Mesendoderm (in vitro differentiated cells): Measurements from ENCODE around the gene PTPN22.

Experiments
- DNase-seq: peaks from one replicate; pipeline ENCODE4 v3.0.0; 2013
- H2AK5ac ChIP-seq: 2 replicates; pipeline ENCODE4 v1.6.1; 2013; ENCODE audit warnings: low read length, inconsistent platforms
- H2BK120ac ChIP-seq: 2 replicates; pipeline ENCODE4 v1.6.1; 2013; ENCODE audit warnings: low read depth, mild to moderate bottlenecking, low read length, moderate library complexity, mixed read lengths
- H2BK15ac ChIP-seq: replicated peaks from 2 replicates; pipeline ENCODE4 v1.6.1; 2013; ENCODE audit warnings: low read depth, mild to moderate bottlenecking, moderate library complexity
- H2BK5ac ChIP-seq: 2 replicates; pipeline ENCODE4 v1.6.1; 2013; ENCODE audit warnings: low read length, inconsistent platforms
- H3K18ac ChIP-seq: 2 replicates; pipeline ENCODE4 v1.6.1; 2013; ENCODE audit warnings: mild to moderate bottlenecking, low read length, mixed read lengths
- H3K23ac ChIP-seq: one replicate; pipeline ENCODE4 v1.6.1; 2013; ENCODE audit warnings: low read length
- H3K27ac ChIP-seq: 2 replicates; pipeline ENCODE4 v1.5.1; 2013; ENCODE audit warnings: low read depth, mild to moderate bottlenecking, inconsistent platforms, low read length, moderate library complexity
- H3K27me3 ChIP-seq: 2 replicates; pipeline ENCODE4 v1.6.1; 2013; ENCODE audit warnings: low read length, control low read depth, mild to moderate bottlenecking, inconsistent platforms; ENCODE audit not compliant: insufficient read depth, poor library complexity
- H3K36me3 ChIP-seq: 2 replicates; pipeline ENCODE4 v1.6.1; 2013; ENCODE audit warnings: low read length, inconsistent platforms; ENCODE audit not compliant: control insufficient read depth, insufficient read depth
- H3K4ac ChIP-seq: one replicate; pipeline ENCODE4 v1.6.1; 2013; ENCODE audit warnings: low read depth, mild to moderate bottlenecking, low read length, moderate library complexity
- H3K4me1 ChIP-seq: 2 replicates; pipeline ENCODE4 v1.6.1; 2013; ENCODE audit warnings: low read depth, low read length, inconsistent platforms; ENCODE audit not compliant: control insufficient read depth
- H3K4me2 ChIP-seq: 2 replicates; pipeline ENCODE4 v1.6.1; 2013; ENCODE audit warnings: low read length
- H3K4me3 ChIP-seq: 2 replicates; pipeline ENCODE4 v1.5.1; 2013; ENCODE audit warnings: mild to moderate bottlenecking, low read length
- H3K56ac ChIP-seq: one replicate; pipeline ENCODE4 v1.6.1; 2013; ENCODE audit warnings: low read length
- H3K79me1 ChIP-seq: 2 replicates; pipeline ENCODE4 v1.6.1; 2013; ENCODE audit warnings: low read length, inconsistent platforms
- H3K79me2 ChIP-seq: 2 replicates; pipeline ENCODE4 v1.6.1; 2013; ENCODE audit warnings: mild to moderate bottlenecking, low read length; ENCODE audit not compliant: control insufficient read depth, insufficient read depth
- H3K9ac ChIP-seq: 2 replicates; pipeline ENCODE4 v1.6.1; 2013; ENCODE audit warnings: low read length, inconsistent platforms
- H4K5ac ChIP-seq: one replicate; pipeline ENCODE4 v1.6.1; 2013; ENCODE audit warnings: low read length
- H4K8ac ChIP-seq: one replicate; pipeline ENCODE4 v1.6.1; 2013; ENCODE audit warnings: low read depth, mild to moderate bottlenecking, control low read depth, low read length, moderate library complexity
- WGBS: extraction: QIAGEN DNeasy Blood & Tissue Kit; methylation state at CpG from one replicate; pipeline ENCODE4 v1.1.7; 2013; ENCODE audit warnings: low lambda C conversion rate, missing lambda C conversion rate; ENCODE audit not compliant: insufficient coverage; ENCODE audit errors: extremely low coverage; 5-methylcytosine and 5-hydroxymethylcytosine counted together

The PTPN22 gene

DNA sequence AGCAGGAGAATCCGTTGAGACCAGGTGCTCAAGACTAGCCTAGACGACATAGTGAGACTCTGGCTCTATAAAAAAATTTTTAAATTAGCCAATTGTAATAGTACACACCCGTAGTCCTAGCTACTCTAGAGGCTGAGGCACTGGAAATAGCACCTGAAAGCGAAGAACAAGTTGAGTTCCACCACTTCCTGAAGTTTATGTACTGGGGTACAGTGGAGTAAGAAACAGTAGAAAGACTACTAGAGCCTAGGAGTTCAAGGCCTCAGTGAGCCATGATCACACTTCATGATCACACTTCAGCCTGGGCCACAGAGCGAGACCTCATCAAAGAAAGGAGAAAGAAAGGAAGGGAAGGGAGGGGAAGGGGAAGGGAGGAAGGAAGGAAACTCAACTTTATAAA lies 79.0 kb downstream of the PTPN22 start:
- H3K79me2 ChIP-seq = peaks cover 2% of the 10 kb centered on the region
- no peak overlapping the region for H4K8ac ChIP-seq
- no peak overlapping the region for H2BK15ac ChIP-seq
- no peak overlapping the region for H4K5ac ChIP-seq
- no peak overlapping the region for H2BK120ac ChIP-seq
- H3K23ac ChIP-seq = no peak overlapping the region
- H3K36me3 ChIP-seq = no peaks in the 10 kb centered on the region
- no peak overlapping the region for H2BK5ac ChIP-seq
- no peak overlapping the region for H3K4me2 ChIP-seq
- H3K4ac ChIP-seq = no peak overlapping the region
- H3K9ac ChIP-seq = no peak overlapping the region
- H3K18ac ChIP-seq = no peak overlapping the region
- peaks cover 5% of the 10 kb centered on the region for H3K79me1 ChIP-seq
- no peak overlapping the region for H2AK5ac ChIP-seq
- H3K27me3 ChIP-seq = no peaks in the 10 kb centered on the region
- no peak overlapping the region for H3K27ac ChIP-seq
- no peaks in the 10 kb centered on the region for H3K4me1 ChIP-seq
- H3K4me3 ChIP-seq = no peak overlapping the region
- DNase-seq = no peak
- WGBS = no CpG with 5 or more reads among the region's 5 CpGs
- no peak overlapping the region for H3K56ac ChIP-seq

DNA sequence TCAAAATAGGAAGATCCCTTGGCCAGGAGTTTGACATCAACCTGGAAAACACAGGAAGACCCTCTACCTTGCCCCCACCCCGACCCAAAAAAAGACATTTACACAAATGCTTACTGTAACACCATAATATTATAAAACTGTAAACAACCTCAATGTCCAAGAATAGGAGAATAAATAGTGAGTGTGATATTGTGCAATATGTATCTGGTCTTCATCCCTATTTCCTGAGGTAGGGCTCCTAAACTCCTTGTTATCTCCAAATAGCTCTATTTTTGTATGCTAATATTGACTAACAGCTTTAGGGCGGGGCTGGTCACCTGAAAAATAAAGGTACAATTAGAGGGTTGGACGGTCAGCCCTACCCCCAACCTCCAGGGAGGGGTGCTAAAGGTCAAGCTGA lies 82.7 kb downstream of the PTPN22 start:
- no peak overlapping the region for H3K18ac ChIP-seq
- H2BK120ac ChIP-seq = no peak overlapping the region
- H4K5ac ChIP-seq = no peak overlapping the region
- no peak overlapping the region for H3K4me2 ChIP-seq
- H3K27ac ChIP-seq = no peak overlapping the region
- peaks cover 10% of the 10 kb centered on the region for H3K79me1 ChIP-seq
- H3K27me3 ChIP-seq = no peaks in the 10 kb centered on the region
- no peak overlapping the region for H3K9ac ChIP-seq
- no peak overlapping the region for H3K56ac ChIP-seq
- H2BK15ac ChIP-seq = no peak overlapping the region
- no peak overlapping the region for H2BK5ac ChIP-seq
- no peak overlapping the region for H4K8ac ChIP-seq
- H3K36me3 ChIP-seq = no peaks in the 10 kb centered on the region
- no peak for DNase-seq
- peaks cover 7% of the 10 kb centered on the region for H3K79me2 ChIP-seq
- no peak overlapping the region for H3K4ac ChIP-seq
- H3K4me1 ChIP-seq = no peaks in the 10 kb centered on the region
- no peak overlapping the region for H3K23ac ChIP-seq
- no CpG with 5 or more reads among the region's 3 CpGs for WGBS
- no peak overlapping the region for H2AK5ac ChIP-seq
- no peak overlapping the region for H3K4me3 ChIP-seq

DNA sequence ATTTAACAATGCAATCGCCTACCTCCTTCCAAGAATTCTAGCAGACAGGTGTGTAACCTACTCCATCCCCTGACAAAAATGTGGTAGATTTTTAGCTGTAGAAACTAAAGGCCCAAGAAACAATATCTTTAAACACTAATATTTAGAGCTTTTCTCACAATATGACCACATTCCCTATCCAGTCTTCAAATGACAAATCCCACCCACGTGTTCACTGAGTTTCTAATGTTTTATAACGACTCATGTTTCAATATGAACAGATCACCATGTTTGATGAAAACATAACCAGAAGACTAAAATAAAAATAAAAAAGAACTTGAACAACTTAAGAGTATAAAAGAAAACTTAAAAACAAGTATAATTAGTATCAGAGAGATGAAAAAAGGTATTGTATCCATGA lies 83.8 kb downstream of the PTPN22 start:
- no CpG with 5 or more reads among the region's 3 CpGs for WGBS
- no peak overlapping the region for H2BK5ac ChIP-seq
- H3K9ac ChIP-seq = no peak overlapping the region
- no peaks in the 10 kb centered on the region for H3K27me3 ChIP-seq
- no peak overlapping the region for H4K5ac ChIP-seq
- no peaks in the 10 kb centered on the region for H3K4me1 ChIP-seq
- no peak overlapping the region for H3K4me2 ChIP-seq
- H3K18ac ChIP-seq = no peak overlapping the region
- peaks cover 7% of the 10 kb centered on the region for H3K79me2 ChIP-seq
- H2AK5ac ChIP-seq = no peak overlapping the region
- H4K8ac ChIP-seq = no peak overlapping the region
- DNase-seq = no peak
- H3K4ac ChIP-seq = no peak overlapping the region
- no peak overlapping the region for H2BK15ac ChIP-seq
- no peak overlapping the region for H3K23ac ChIP-seq
- no peak overlapping the region for H3K27ac ChIP-seq
- no peak overlapping the region for H2BK120ac ChIP-seq
- H3K79me1 ChIP-seq = peaks cover 9% of the 10 kb centered on the region
- H3K36me3 ChIP-seq = no peaks in the 10 kb centered on the region
- no peak overlapping the region for H3K56ac ChIP-seq
- no peak overlapping the region for H3K4me3 ChIP-seq

GRCh38 chr1:113786069-113786468 lies 85.4 kb downstream of the PTPN22 start:
- Histone ChIP-seq H3K9ac (no peak overlapping the region), H4K5ac (no peak overlapping the region), H3K79me1 (peaks cover 8% of the 10 kb centered on the region), H3K4me3 (no peak overlapping the region), H3K4ac (no peak overlapping the region), H3K18ac (no peak overlapping the region), H3K79me2 (peaks cover 10% of the 10 kb centered on the region), H3K27me3 (no peaks in the 10 kb centered on the region), H2BK15ac (no peak overlapping the region), H3K56ac (no peak overlapping the region), H3K4me1 (no peaks in the 10 kb centered on the region), H3K23ac (no peak overlapping the region), H2BK120ac (no peak overlapping the region), H3K4me2 (no peak overlapping the region), H3K27ac (no peak overlapping the region), H3K36me3 (no peaks in the 10 kb centered on the region), H2BK5ac (no peak overlapping the region), H2AK5ac (no peak overlapping the region), H4K8ac (no peak overlapping the region)
- DNase-seq = no peak
- no CpG with 5 or more reads among the region's 1 CpG for WGBS

DNA sequence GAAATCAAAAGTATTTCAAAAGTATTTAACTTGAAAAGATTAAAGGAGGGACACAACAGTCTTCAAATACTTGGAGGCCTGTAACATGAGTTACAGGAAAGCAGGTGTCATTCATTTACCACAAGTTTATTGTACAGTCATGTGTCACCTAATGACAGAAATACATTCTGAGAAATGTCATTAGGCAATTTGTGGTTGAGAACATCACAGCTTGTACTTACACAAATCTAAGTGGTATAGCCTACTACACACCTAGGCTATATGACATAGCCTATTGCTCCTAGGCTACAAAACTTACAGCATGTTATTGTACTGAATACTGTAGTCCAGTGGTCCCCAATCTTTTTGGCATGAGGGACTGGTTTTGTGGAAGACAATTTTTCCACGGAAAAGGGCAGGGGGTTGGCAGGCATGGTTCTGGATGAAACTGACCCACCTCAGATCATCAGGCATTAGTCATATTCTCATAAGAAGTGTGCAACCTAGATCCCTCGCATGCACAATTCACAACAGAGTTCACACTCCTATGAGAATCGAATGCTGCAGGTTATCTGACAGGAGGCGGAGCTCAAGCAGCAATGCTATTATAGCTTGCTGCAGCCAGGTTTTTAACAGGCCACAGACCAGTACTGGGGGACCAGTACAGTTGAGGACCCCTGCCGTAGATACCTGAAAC lies 87.3 kb downstream of the PTPN22 start:
- H3K23ac ChIP-seq = no peak overlapping the region
- no peaks in the 10 kb centered on the region for H3K36me3 ChIP-seq
- H2BK5ac ChIP-seq = no peak overlapping the region
- no peak overlapping the region for H2AK5ac ChIP-seq
- H4K8ac ChIP-seq = no peak overlapping the region
- H3K27ac ChIP-seq = no peak overlapping the region
- H3K27me3 ChIP-seq = no peaks in the 10 kb centered on the region
- H3K18ac ChIP-seq = no peak overlapping the region
- H2BK120ac ChIP-seq = no peak overlapping the region
- no peak for DNase-seq
- H4K5ac ChIP-seq = no peak overlapping the region
- no peak overlapping the region for H3K4ac ChIP-seq
- peaks cover 8% of the 10 kb centered on the region for H3K79me1 ChIP-seq
- H2BK15ac ChIP-seq = no peak overlapping the region
- H3K9ac ChIP-seq = no peak overlapping the region
- H3K4me1 ChIP-seq = no peaks in the 10 kb centered on the region
- H3K56ac ChIP-seq = no peak overlapping the region
- no peak overlapping the region for H3K4me2 ChIP-seq
- no CpG with 5 or more reads among the region's 5 CpGs for WGBS
- no peak overlapping the region for H3K4me3 ChIP-seq
- peaks cover 14% of the 10 kb centered on the region for H3K79me2 ChIP-seq
